ENCODE results near the gene ARMC5.
A peak's percentile ranks its signal among the peaks of the same experiment; 100 is the strongest.
"Not testable (repeated sequence)": the region's sequence is repeated elsewhere in the genome, so short reads cannot be mapped to it uniquely, and the experiment has no call there.

ARMC5 gene

GRCh38 chr16:31501966-31502348, 42.7 kb downstream of the ARMC5 start:
- in situ Hi-C loops (cut with MboI; ENCODE audit: low pct_unique_long_range_greater_than_20kb, low sequenced_read_pairs, unreplicated experiment), result loop anchor here (25.0 kb wide), 1 partner anchor 210 kb away; a partner anchor contains a TSS
- TF ChIP-seq CTCF (IDR thresholded peaks at IDR 0.05; ENCODE audit: extremely low read depth, insufficient read depth, missing control alignments), result no peak
- no peak for DNase-seq (ENCODE audit: low spot score)

GRCh38 chr16:31502981-31503380, 43.7 kb downstream of the ARMC5 start:
- in situ Hi-C loops (cut with MboI; ENCODE audit: low pct_unique_long_range_greater_than_20kb, low sequenced_read_pairs, unreplicated experiment), result loop anchor here (25.0 kb wide), 1 partner anchor 209 kb away; a partner anchor contains a TSS
- no peak for TF ChIP-seq CTCF (IDR thresholded peaks at IDR 0.05; ENCODE audit: extremely low read depth, insufficient read depth, missing control alignments)
- DNase-seq (ENCODE audit: low spot score), result no peak

GRCh38 chr16:31503555-31503954, 44.3 kb downstream of the ARMC5 start:
- not testable (repeated sequence) for DNase-seq (ENCODE audit: low spot score)
- in situ Hi-C loops (cut with MboI; ENCODE audit: low pct_unique_long_range_greater_than_20kb, low sequenced_read_pairs, unreplicated experiment), result loop anchor here (25.0 kb wide), 1 partner anchor 209 kb away; a partner anchor contains a TSS

- no peak for DNase-seq (ENCODE audit: low spot score)
- in situ Hi-C loops (cut with MboI; ENCODE audit: low pct_unique_long_range_greater_than_20kb, low sequenced_read_pairs, unreplicated experiment), result loop anchor here (25.0 kb wide), 1 partner anchor 208 kb away; a partner anchor contains a TSS
- no peak for TF ChIP-seq CTCF (IDR thresholded peaks at IDR 0.05; ENCODE audit: extremely low read depth, insufficient read depth, missing control alignments)
Observed at GRCh38 chr16:31504159-31504558, 44.9 kb downstream of the ARMC5 start.

GRCh38 chr16:31505483-31505882, 46.2 kb downstream of the ARMC5 start:
- no peak for DNase-seq (ENCODE audit: low spot score)
- in situ Hi-C loops (cut with MboI; ENCODE audit: low pct_unique_long_range_greater_than_20kb, low sequenced_read_pairs, unreplicated experiment), result loop anchor here (25.0 kb wide), 1 partner anchor 207 kb away; a partner anchor contains a TSS
- no peak for TF ChIP-seq CTCF (IDR thresholded peaks at IDR 0.05; ENCODE audit: extremely low read depth, insufficient read depth, missing control alignments)

GRCh38 chr16:31507617-31507928, 48.3 kb downstream of the ARMC5 start:
- in situ Hi-C loops (cut with MboI; ENCODE audit: low pct_unique_long_range_greater_than_20kb, low sequenced_read_pairs, unreplicated experiment), result loop anchor here (25.0 kb wide), 1 partner anchor 205 kb away; a partner anchor contains a TSS
- TF ChIP-seq CTCF (IDR thresholded peaks at IDR 0.05; ENCODE audit: extremely low read depth, insufficient read depth, missing control alignments), result no peak
- no peak for DNase-seq (ENCODE audit: low spot score)

- in situ Hi-C loops (cut with MboI; ENCODE audit: low pct_unique_long_range_greater_than_20kb, low sequenced_read_pairs, unreplicated experiment), result loop anchor here (25.0 kb wide), 1 partner anchor 204 kb away; a partner anchor contains a TSS
Observed at GRCh38 chr16:31507929-31508705, 48.8 kb downstream of the ARMC5 start, which contains the start of gene RUSF1. Gene RUSF1, minus strand, starts transcription at chr16:31508391. Its CDS starts 18 bp downstream, at chr16:31508373.

More at GRCh38 chr16:31507929-31508705, 48.8 kb downstream of the ARMC5 start, which contains the start of gene RUSF1:
- TF ChIP-seq CTCF (IDR thresholded peaks at IDR 0.05; ENCODE audit: extremely low read depth, insufficient read depth, missing control alignments), result no peak
- DNase-seq (ENCODE audit: low spot score), result peak; percentile 89
